Naive thymus-derived CD4-positive, alpha-beta T cell (primary cell): ENCODE measurements around the gene MGLL. TPM values are rescaled to one million over a fixed set of nuclear protein-coding genes. Genes with fewer than 3 reads are reported as not detected.

Experiments
- ATAC-seq: fragments of 150-1000 bp; cut with Tn5 transposase; 2 replicates; pipeline ENCODE4 v1.10.0; 2021; ENCODE audit warnings: mild to moderate bottlenecking, moderate library complexity
- CTCF ChIA-PET: fragments of 350-600 bp; sonication (Branson Sonifier 250); formaldehyde crosslinking; loops from one replicate; lab custom pipeline; 2021; ENCODE audit warnings: antibody characterized with exemption; lab: Charles Lee
- POLR2A ChIA-PET: fragments of 350-600 bp; sonication (Branson Sonifier 250); formaldehyde crosslinking; loops from one replicate; lab custom pipeline; 2021; ENCODE audit warnings: antibody characterized with exemption, inconsistent platforms; lab: Charles Lee
- DNase-seq, 9 donors: peaks; one replicate each; pipeline versions ENCODE4 v3.0.0 to v3.0.0-alpha.2; 2020 to 2022; ENCODE audit warnings: mixed read lengths in 1 of 9
- H3K27ac ChIP-seq: one replicate; pipeline ENCODE4 v1.7.0; 2013; ENCODE audit warnings: mild to moderate bottlenecking, low read depth, low read length, moderate library complexity
- H3K27me3 ChIP-seq, 2 donors: one replicate each; pipeline ENCODE4 v1.7.0; 2013; ENCODE audit warnings: low read length in 2 of 2, mild to moderate bottlenecking in 2 of 2, moderate library complexity in 2 of 2; ENCODE audit not compliant: control insufficient read depth in 2 of 2, insufficient read depth in 2 of 2
- H3K36me3 ChIP-seq, 3 experiments: 1 replicate in 2 of 3; 2 replicates in 1 of 3; pipeline ENCODE4 v1.7.0; 2013; ENCODE audit warnings: low read length in 3 of 3, mild to moderate bottlenecking in 3 of 3, moderate library complexity in 1 of 3; ENCODE audit not compliant: insufficient read depth in 3 of 3, control insufficient read depth in 2 of 3
- H3K4me1 ChIP-seq, 2 donors: one replicate each; pipeline ENCODE4 v1.7.0; 2013; ENCODE audit warnings: low read length in 2 of 2, mild to moderate bottlenecking in 2 of 2, moderate library complexity in 1 of 2; ENCODE audit not compliant: control insufficient read depth in 2 of 2, insufficient read depth in 2 of 2
- H3K4me3 ChIP-seq: 2 replicates; pipeline ENCODE4 v1.7.0; 2013; ENCODE audit warnings: mild to moderate bottlenecking, low read length
- H3K9me3 ChIP-seq, 3 experiments: 1 replicate in 2 of 3; 2 replicates in 1 of 3; pipeline ENCODE4 v1.7.0; 2013; ENCODE audit warnings: low read length in 3 of 3; ENCODE audit not compliant: control insufficient read depth in 2 of 3
- H3K27ac Mint-ChIP-seq, 9 donors: one replicate each; pipeline ENCODE4 v1.8.0; 2020 to 2022; ENCODE audit warnings: mixed read lengths in 9 of 9, mild to moderate bottlenecking in 8 of 9, moderate library complexity in 5 of 9, inconsistent platforms in 2 of 9
- H3K27me3 Mint-ChIP-seq, 5 donors: one replicate each; pipeline ENCODE4 v1.8.0; 2021 to 2022; ENCODE audit warnings: mixed read lengths in 5 of 5, mild to moderate bottlenecking in 1 of 5
- H3K36me3 Mint-ChIP-seq, 5 donors: one replicate each; pipeline ENCODE4 v1.8.0; 2020 to 2022; ENCODE audit warnings: mixed read lengths in 5 of 5, mild to moderate bottlenecking in 3 of 5, inconsistent platforms in 1 of 5
- H3K4me1 Mint-ChIP-seq, 7 donors: one replicate each; pipeline ENCODE4 v1.8.0; 2020 to 2022; ENCODE audit warnings: mixed read lengths in 7 of 7, mild to moderate bottlenecking in 3 of 7, inconsistent platforms in 1 of 7
- H3K4me3 Mint-ChIP-seq, 10 donors: one replicate each; pipeline ENCODE4 v1.8.0; 2020 to 2022; ENCODE audit warnings: mild to moderate bottlenecking in 10 of 10, mixed read lengths in 10 of 10, moderate library complexity in 6 of 10, inconsistent platforms in 2 of 10
- H3K9me3 Mint-ChIP-seq, 11 donors: one replicate each; pipeline ENCODE4 v1.8.0; 2020 to 2022; ENCODE audit warnings: mixed read lengths in 11 of 11, mild to moderate bottlenecking in 4 of 11, inconsistent platforms in 1 of 11, moderate library complexity in 1 of 11
- intact Hi-C, 2 donors: fragments of 100-400 bp; cut with micrococcal nuclease; formaldehyde crosslinking; loops; one replicate each; pipeline ENCODE4 v1.15.1; 2023
- polyA plus RNA-seq, 2 donors: library from polyadenylated mRNA; unstranded; fragments of 300-500 nt; fragmentation: Illumina TruSeq; gene quantifications; one replicate each; pipeline ENCODE4 v1.2.3, GENCODE V29; 2021
- total RNA-seq, 6 experiments: library from RNA in 5 of 6; stranded (reverse) in 5 of 6; gene quantifications; 1 replicate in 5 of 6; 2 replicates in 1 of 6; pipeline ENCODE4 v1.2.3 and lab custom pipeline; 2021 to 2026

The MGLL gene
- total and polyA plus RNA-seq, 7 experiments from 2014 or later = 1.0 to 6.0 (median 2.1) TPM; not detected in 2

- H3K4me1 Mint-ChIP-seq = peaks cover 0 to 13% (median 0%) of the 10 kb centered on the region in 7 donors
- no peaks in the 10 kb centered on the region for H3K4me1 ChIP-seq
Measured at GRCh38 chr3:127768346-127769008, 53.8 kb downstream of the MGLL start.

DNA sequence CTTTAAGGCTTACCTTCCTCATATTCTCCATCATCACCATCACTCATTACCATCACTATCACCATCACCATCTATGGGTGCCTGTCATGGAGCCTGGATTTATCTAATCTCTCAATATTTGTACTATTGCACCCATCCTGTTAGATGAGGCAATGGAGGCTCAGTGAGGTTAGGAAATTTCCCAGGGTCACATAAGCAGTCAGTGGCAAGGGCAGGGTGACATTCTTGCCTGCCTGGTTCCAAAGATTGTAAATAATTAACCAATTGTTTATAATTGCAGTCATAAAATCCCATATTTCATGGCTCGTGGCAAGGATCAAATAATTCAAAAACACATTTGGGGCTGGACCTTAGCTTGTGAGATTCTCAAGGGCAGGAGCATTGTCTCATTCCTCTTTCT is 55.2 kb downstream of the MGLL start:
- peaks cover 0 to 15% (median 2%) of the 10 kb centered on the region in 7 donors for H3K4me1 Mint-ChIP-seq
- Histone ChIP-seq H3K27ac (no peak overlapping the region), H3K9me3 (no peaks in the 10 kb centered on the region), H3K36me3 (no peaks in the 10 kb centered on the region), H3K27me3 (no peaks in the 10 kb centered on the region), H3K4me3 (no peak overlapping the region), H3K4me1 (no peaks in the 10 kb centered on the region)
- intact Hi-C loops = no loop called here
- ChIA-PET CTCF (no interaction called here), POLR2A (no interaction called here)
- no peak overlapping the region for H3K27ac Mint-ChIP-seq
- H3K27me3 Mint-ChIP-seq = peaks cover 0 to 18% (median 14%) of the 10 kb centered on the region in 5 donors
- ATAC-seq = no peak
- H3K4me3 Mint-ChIP-seq = no peak overlapping the region
- DNase-seq = no peak
- peaks cover 0 to 21% (median 7%) of the 10 kb centered on the region in 11 donors for H3K9me3 Mint-ChIP-seq
- peaks cover 0 to 9% (median 0%) of the 10 kb centered on the region in 5 donors for H3K36me3 Mint-ChIP-seq

More at GRCh38 chr3:127768346-127769008, 53.8 kb downstream of the MGLL start:
- DNase-seq = no peak
- intact Hi-C loops = no loop called here
- peak; percentile 65 for ATAC-seq
- H3K36me3 Mint-ChIP-seq = peaks cover 0 to 9% (median 0%) of the 10 kb centered on the region in 5 donors
- Histone ChIP-seq H3K36me3 (no peaks in the 10 kb centered on the region), H3K4me3 (no peak overlapping the region), H3K9me3 (no peaks in the 10 kb centered on the region), H3K27me3 (no peaks in the 10 kb centered on the region), H3K27ac (no peak overlapping the region)
- peaks cover 0 to 21% (median 7%) of the 10 kb centered on the region in 11 donors for H3K9me3 Mint-ChIP-seq
- no peak overlapping the region for H3K4me3 Mint-ChIP-seq
- no peak overlapping the region for H3K27ac Mint-ChIP-seq
- ChIA-PET POLR2A (no interaction called here), CTCF (no interaction called here)
- H3K27me3 Mint-ChIP-seq = peaks cover 0 to 13% (median 11%) of the 10 kb centered on the region in 5 donors

GRCh38 chr3:127765735-127766134 is 56.6 kb downstream of the MGLL start:
- POLR2A ChIA-PET = no interaction called here
- Mint-ChIP-seq H3K4me3 (no peak overlapping the region), H3K27me3 (peaks cover 0 to 20% (median 14%) of the 10 kb centered on the region in 5 donors), H3K36me3 (peaks cover 0 to 9% (median 0%) of the 10 kb centered on the region in 5 donors), H3K27ac (no peak overlapping the region), H3K4me1 (peaks cover 0 to 15% (median 5%) of the 10 kb centered on the region in 7 donors), H3K9me3 (peaks cover 0 to 21% (median 7%) of the 10 kb centered on the region in 11 donors)
- Histone ChIP-seq H3K4me3 (no peak overlapping the region), H3K36me3 (no peaks in the 10 kb centered on the region), H3K9me3 (no peaks in the 10 kb centered on the region), H3K27ac (no peak overlapping the region), H3K4me1 (no peaks in the 10 kb centered on the region), H3K27me3 (no peaks in the 10 kb centered on the region)
- CTCF ChIA-PET = no interaction called here
- no peak for ATAC-seq
- no peak for DNase-seq
- intact Hi-C loops = no loop called here

- Histone ChIP-seq H3K36me3 (no peaks in the 10 kb centered on the region), H3K27me3 (no peaks in the 10 kb centered on the region), H3K27ac (no peak overlapping the region), H3K9me3 (no peaks in the 10 kb centered on the region), H3K4me1 (no peaks in the 10 kb centered on the region), H3K4me3 (no peak overlapping the region)
- no peak for ATAC-seq
- Mint-ChIP-seq H3K4me1 (peaks cover 0 to 15% (median 4%) of the 10 kb centered on the region in 7 donors), H3K4me3 (peak overlapping the region in 1 of 10 donors; percentile 0), H3K27me3 (peaks cover 0 to 20% (median 14%) of the 10 kb centered on the region in 5 donors), H3K9me3 (peaks cover 0 to 21% (median 7%) of the 10 kb centered on the region in 11 donors), H3K36me3 (peaks cover 0 to 9% (median 0%) of the 10 kb centered on the region in 5 donors), H3K27ac (peak overlapping the region in 1 of 9 donors; percentile 32)
- POLR2A ChIA-PET = no interaction called here
- DNase-seq = no peak
- intact Hi-C loops = no loop called here
- CTCF ChIA-PET = no interaction called here
Measured at GRCh38 chr3:127764841-127765362, 57.4 kb downstream of the MGLL start.

- Histone ChIP-seq H3K4me3 (no peak overlapping the region), H3K9me3 (no peaks in the 10 kb centered on the region), H3K27ac (no peak overlapping the region), H3K36me3 (no peaks in the 10 kb centered on the region), H3K27me3 (no peaks in the 10 kb centered on the region), H3K4me1 (no peaks in the 10 kb centered on the region)
- Mint-ChIP-seq H3K27ac (no peak overlapping the region), H3K27me3 (peaks cover 0 to 22% (median 14%) of the 10 kb centered on the region in 5 donors), H3K9me3 (peaks cover 0 to 21% (median 7%) of the 10 kb centered on the region in 11 donors), H3K36me3 (peaks cover 0 to 9% (median 0%) of the 10 kb centered on the region in 5 donors), H3K4me1 (peaks cover 0 to 15% (median 5%) of the 10 kb centered on the region in 7 donors), H3K4me3 (no peak overlapping the region)
- ATAC-seq = no peak
- ChIA-PET CTCF (no interaction called here), POLR2A (no interaction called here)
- intact Hi-C loops = no loop called here
- no peak for DNase-seq
Measured at GRCh38 chr3:127764301-127764700, 58.0 kb downstream of the MGLL start.

DNA sequence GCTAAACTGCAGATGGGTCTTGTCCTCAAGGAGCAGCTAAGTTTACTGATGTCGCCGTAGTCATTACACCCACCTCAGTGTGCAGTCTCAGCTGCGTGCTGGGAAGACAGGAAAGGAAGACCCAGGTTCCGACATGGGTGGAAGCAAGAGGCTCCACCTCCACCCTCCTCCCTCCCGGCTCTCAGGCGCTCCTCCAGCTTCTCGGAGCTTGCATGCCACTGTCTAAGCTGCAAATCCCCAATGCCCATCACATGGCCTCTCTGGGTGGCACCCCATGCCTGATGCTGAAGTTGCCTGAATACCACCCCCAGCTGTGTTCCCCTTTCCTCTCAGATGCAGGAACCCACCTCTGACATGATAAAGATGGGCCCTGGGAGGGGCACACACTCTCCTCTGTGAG is 58.5 kb downstream of the MGLL start:
- CTCF ChIA-PET = no interaction called here
- Mint-ChIP-seq H3K27ac (no peak overlapping the region), H3K27me3 (peaks cover 0 to 23% (median 14%) of the 10 kb centered on the region in 5 donors), H3K9me3 (peaks cover 0 to 19% (median 7%) of the 10 kb centered on the region in 11 donors), H3K36me3 (peaks cover 0 to 8% (median 0%) of the 10 kb centered on the region in 5 donors), H3K4me3 (no peak overlapping the region), H3K4me1 (peaks cover 0 to 15% (median 5%) of the 10 kb centered on the region in 7 donors)
- POLR2A ChIA-PET = no interaction called here
- no peaks in the 10 kb centered on the region for H3K9me3 ChIP-seq
- ATAC-seq (no peak), DNase-seq (no peak)
- no peaks in the 10 kb centered on the region for H3K36me3 ChIP-seq
- intact Hi-C loops = no loop called here
- H3K27ac ChIP-seq = no peak overlapping the region
- no peak overlapping the region for H3K4me3 ChIP-seq
- no peaks in the 10 kb centered on the region for H3K4me1 ChIP-seq
- H3K27me3 ChIP-seq = no peaks in the 10 kb centered on the region
